ENCODE measurements around the gene OMD.

OMD gene, protein sequence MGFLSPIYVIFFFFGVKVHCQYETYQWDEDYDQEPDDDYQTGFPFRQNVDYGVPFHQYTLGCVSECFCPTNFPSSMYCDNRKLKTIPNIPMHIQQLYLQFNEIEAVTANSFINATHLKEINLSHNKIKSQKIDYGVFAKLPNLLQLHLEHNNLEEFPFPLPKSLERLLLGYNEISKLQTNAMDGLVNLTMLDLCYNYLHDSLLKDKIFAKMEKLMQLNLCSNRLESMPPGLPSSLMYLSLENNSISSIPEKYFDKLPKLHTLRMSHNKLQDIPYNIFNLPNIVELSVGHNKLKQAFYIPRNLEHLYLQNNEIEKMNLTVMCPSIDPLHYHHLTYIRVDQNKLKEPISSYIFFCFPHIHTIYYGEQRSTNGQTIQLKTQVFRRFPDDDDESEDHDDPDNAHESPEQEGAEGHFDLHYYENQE

DNA sequence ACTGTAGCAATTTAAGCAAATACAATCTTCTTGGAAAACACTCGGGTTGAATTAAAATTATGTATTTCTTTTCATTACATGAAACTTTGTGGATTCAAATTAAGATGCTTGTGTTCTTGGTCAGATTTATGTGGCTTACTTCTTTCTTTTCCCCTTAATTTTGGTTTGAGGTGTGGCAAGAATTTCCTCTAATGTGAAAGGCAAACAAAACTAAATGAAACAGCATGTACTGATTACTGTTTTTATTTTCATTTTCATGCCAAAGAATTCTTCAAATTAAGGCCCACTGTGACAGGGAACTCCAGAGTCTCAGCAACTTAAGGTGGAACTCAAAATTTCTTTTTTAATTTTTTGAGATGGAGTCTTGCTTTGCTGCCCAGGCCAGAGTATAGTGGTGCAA, at the start of gene OMD:
Gene OMD (minus strand): TSS at position 132 of the 400 bp plus-strand sequence. CDS start 6,913 bp downstream, outside the sequence.
- no peak for DNase-seq

DNA sequence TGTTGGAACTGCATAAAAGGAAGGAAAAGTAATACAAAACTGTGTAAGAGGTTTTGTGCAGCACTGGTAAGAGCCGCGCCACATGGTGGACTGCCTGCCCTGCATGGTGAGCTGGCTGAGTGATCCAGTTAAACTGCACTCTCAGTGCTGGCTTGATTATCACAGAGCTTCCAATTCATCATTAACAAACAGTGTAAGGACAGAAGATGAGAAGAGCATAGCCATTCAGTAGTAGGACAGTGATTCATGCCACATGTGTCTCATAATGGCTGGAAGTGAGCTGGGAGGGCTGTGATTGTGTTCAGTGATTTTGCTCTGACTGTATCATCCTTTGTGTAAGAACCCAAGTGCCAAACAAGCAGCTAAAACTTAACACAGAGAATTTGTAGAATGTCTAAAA, 43.9 kb upstream of the OMD start:
- no peak for DNase-seq

DNA sequence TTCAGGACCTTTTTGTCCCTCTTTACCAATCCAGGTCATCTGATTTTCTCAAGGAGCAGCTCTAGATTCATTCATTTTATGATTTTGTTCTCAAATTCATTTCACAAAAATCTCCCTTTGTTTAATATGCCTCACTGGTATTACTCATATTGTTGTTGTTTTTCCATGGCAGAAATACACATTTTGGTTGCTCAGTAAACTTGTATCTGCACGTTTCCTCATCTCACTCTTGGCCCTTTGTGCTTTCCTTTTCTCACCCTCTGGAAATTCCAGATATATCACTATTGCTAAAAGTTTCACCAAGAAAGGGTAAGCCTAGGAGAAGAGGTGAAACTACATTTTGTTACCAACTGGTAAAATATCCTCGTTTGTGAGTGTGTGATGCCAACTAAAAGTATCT, 43.2 kb upstream of the OMD start:
- no peak for DNase-seq

DNA sequence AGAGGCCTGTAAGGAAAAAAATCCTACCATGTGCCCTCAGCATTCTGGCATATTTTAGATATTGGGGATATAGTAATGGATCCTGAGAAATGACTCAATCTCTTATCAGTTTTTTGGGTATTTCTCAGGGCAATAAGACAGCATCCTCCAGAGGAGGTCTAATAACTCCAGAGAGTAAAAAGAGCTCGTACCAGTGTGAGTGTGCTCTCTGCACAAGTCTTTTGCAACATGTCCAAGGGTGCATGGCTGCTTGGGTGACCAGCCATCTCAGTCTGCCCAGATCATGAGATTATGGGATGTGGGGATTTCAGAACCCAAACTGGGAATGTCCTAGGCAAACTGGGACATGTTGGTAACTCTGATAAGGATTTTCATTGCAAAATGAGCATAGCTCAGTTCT, 42.8 kb upstream of the OMD start:
- no peak for DNase-seq

DNA sequence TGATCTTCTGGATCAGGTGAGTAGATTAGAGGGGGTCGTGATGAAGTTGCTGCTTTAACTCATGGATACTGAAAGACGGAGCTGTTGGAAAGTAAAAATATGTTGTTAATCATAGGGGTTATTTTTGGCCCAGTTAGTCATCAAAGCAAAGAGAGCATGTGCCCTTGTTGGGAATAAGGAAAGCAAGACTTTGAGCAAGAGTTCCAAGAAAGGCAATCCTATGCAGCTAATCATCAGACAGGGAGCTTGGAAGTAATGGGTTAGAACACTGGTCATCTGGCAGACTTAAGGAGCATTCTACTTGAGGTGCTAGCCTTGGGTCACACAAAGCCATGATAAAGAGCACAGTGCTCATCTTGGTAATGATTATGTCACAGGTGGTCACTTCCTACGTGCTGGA, 39.7 kb upstream of the OMD start:
- no peak for DNase-seq

DNA sequence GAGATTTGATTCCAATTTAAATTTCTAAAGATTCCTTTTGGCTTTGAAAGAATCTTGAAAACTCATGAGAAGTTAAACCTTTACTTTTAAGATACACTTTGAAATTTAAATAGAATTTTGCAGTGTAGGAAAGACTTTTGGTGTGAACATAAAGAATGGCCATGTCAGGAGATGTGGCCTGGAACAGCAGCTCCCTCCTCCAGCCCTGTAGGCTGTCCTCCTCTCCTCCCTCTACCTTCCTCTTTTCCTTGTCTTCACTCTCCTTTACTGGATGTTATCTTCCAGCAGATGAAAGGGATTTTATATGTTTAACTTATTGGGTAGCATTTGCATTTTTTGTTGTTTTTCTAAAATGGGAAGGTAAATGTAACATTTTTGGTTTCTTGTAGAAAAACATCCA, 39.1 kb upstream of the OMD start:
- DNase-seq, result no peak

GRCh38 chr9:92457576-92457975, 33.3 kb upstream of the OMD start:
- DNase-seq, result no peak

GRCh38 chr9:92455217-92455616, 30.9 kb upstream of the OMD start:
- peak; percentile 20 for DNase-seq

GRCh38 chr9:92446536-92446935, 22.3 kb upstream of the OMD start:
- no peak for DNase-seq

DNA sequence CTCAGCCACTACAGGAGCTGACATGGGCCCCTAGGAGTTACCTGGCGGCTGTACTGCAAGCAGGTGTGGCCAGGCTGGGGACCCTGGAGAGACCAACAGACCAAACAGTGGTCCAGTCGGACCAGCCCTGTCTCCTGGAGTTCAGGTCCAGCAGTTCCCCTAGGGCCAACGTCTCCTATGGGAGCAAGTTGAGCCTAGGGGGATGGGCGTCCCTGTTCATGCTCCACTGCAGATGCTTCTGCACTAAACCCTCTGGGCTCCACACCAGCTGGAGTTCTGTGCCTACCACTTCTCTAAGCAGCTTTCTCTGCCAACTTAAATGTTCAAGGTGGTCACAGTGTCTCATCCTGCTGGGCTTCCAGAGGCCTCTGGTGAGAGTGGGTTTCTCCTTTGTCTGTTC, 20.6 kb upstream of the OMD start:
- DNase-seq, result no peak

- DNase-seq, result no peak
These were observed 16.4 kb upstream of the OMD start for GRCh38 chr9:92440751-92441046.

- no peak for DNase-seq
These were observed 15.9 kb upstream of the OMD start for GRCh38 chr9:92439921-92440750.

GRCh38 chr9:92438900-92439526, 14.7 kb upstream of the OMD start:
- DNase-seq, result peak; percentile 6

DNA sequence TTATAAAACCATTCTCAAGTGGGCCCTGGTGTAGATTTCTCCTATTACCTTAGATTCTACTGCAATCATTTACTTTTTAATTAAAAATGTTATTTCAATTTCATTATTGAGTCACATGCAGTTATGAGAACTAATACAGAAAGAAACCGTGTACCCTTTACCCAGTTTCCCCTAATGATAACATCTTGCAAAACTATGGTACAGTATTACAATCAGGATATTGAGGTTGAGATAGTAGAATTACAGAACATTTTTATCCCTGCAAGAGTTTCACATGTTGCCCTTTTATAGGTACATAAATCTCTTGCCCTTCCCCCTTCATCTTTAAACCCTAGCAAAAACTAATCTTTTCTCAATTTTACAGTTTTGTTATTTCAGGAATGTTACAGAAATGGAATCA, 11.0 kb upstream of the OMD start:
- no peak for DNase-seq

DNA sequence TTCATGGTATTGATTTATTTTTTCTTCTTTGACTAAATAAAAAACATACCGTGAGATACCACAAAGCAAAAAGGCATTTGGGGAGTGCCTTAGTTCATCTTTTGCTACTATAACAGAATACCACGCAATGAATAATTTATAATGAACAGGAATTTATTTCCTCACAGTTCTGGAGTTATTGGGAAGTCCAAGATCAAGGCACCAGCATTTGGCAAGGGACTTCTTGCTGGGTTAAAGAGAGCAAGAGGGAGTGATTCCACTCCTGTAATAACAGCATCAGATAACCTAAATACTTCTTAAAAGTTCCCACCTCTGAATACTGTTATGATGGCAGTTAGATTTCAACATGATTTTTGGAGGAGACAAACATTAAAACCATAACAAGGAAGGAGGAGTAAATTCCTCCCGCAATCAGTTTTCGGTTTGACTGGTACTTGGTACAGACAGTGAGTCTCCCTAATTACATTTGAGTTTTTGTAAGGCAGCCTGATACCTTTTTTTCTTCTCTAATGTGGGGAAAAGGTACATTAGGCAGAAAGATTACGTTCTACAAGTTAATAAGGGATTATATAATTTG, 8.8 kb upstream of the OMD start:
- DNase-seq, result no peak

GRCh38 chr9:92432350-92432749, 8.1 kb upstream of the OMD start:
- DNase-seq, result no peak

- DNase-seq, result no peak
These were observed 5.6 kb upstream of the OMD start for GRCh38 chr9:92429836-92430235.

DNA sequence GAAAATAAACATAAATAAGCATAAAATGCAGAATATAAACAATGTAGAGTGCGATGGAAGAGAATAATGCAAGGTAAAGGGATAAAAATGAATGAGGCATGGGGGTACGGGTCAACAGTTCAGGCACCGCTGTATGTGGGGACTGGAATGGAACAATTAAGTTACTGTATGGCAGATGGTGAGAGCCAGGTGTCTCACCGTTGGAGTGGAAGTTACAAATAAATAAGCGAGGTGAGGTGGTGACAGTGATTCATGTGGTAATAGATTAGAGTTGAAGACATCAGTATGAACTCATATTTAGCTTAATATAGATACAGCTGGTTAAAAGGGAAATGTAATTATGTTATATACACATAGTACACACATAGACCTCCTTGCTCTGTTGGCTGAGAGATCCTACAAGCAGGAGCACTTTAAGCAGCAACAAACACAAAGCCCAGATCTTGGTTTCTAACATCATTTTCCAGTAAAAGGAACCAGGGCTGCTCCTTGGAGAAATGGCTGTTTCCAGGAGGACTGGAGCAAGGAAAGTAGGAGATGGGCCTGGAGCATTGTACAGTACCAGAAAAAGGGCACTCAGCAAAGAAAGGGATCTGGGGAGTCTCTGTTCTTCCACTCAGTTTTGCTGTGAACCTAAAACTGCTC, 2.4 kb upstream of the OMD start:
- DNase-seq, result peak; percentile 6

GRCh38 chr9:92425474-92425873, 1.2 kb upstream of the OMD start:
- no peak for DNase-seq

DNA sequence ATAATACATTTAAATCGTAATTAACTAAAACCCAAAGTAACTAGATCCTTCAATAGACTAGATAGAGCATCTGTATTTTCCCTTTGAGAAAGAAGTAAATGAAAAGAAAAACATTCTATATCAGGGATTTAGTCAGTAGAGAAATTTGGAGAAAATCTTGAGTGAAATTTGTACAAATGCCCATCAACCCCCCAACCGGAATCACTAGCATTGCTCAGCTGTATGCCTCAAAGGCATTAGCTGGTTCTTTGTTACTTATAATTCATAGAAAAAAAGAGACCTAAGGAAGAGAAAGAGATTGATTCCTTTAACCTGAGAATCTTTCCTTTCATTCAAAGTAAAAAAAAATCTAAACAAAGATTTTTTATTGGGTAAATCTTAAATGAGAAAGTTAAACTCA, 659 bp downstream of the OMD start:
- no peak for DNase-seq

DNA sequence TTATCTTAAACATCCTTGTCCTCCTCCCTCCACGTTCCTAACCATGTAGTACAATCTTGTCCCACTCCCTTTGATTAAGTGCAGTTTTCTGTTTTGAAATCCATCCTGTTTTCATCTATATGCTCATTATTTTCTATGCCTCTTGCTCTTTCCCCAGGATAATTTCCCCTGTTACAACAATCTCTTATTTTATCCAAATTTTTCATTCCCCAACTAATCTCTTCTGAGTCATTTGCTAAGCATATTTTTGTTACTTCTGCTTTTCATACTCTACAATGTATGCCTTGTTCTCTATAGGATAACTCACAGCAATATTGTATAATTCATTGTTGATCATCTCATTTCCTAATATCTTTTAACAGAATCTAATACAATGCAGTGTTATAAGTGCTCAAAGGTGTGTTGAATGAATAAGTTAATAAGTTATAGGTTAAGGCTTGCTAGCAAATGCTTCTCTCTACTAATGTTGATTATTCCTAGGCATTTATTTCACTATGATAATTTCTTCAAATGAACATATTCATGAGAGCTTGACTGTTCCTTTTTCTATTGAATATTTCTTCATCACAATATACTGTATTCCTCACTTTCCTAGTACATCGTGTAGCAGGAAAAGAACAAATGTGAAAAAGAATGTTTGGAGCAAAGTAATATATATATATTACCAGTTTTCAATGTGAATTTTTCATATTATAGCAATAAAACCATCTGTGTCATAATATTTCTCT, 1.5 kb downstream of the OMD start:
- DNase-seq, result no peak

GRCh38 chr9:92414566-92414965, 9.7 kb downstream of the OMD start:
- no peak for DNase-seq

Data from DMS53 (cell line).